ENCODE data around the gene LRRC3.

DNA sequence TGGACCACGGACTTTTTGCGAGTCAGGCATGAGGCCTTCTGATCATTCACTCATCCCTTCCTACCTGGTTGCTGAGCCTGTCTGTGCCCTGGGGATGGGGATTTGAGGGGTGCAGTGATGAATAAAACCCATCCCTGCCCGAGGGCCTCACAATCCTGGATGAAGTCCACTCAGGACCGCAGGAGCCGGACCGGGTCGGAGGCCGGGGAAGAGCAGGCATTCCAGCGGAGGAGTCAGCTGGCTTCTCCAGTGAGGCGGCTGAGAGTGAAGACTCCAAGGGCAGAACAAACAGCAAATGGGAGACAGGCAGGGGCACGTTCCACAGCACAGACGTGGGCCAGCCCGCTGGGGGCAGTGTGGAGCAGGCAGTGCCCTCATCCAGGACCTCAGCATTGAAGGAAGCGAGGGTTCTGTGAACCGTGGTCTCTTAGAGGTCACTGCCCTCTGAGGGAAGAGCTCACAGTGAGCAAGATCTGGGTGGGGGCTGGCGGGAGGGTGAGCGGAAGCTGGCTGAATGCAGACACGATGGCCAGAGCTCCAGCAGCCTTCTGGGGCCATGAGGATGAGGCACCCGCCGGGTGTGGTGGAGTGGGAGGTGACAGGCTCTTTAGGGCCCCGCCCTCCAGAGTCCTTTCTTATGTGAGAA lies 10.9 kb upstream of the LRRC3 start:
- TF ChIP-seq CTCF (IDR thresholded peaks at IDR 0.05) (peak; percentile 44), ZNF232 (CRISPR knock-in tag; IDR thresholded peaks at IDR 0.05) (no peak), ATF2 (CRISPR knock-in tag; IDR thresholded peaks at IDR 0.05; ENCODE audit: borderline replicate concordance, low read depth) (no peak), FOXP1 (CRISPR knock-in tag; IDR thresholded peaks at IDR 0.05; ENCODE audit: borderline replicate concordance) (no peak), ELF4 (CRISPR knock-in tag; IDR thresholded peaks at IDR 0.05; ENCODE audit: low read depth) (no peak)
